ENCODE data around the gene FSIP2. TPM values are rescaled to one million over a fixed set of nuclear protein-coding genes. Genes with fewer than 3 reads are reported as not detected.
"Not testable (repeated sequence)": the region's sequence is repeated elsewhere in the genome, so short reads cannot be mapped to it uniquely, and the experiment has no call there.

FSIP2 gene
- total RNA-seq, 4 donors from 2014 or later = 1.5 to 4.2 (median 2.3) TPM

GRCh38 chr2:185857691-185858090 is 119.1 kb downstream of the FSIP2 start:
- no peak for DNase-seq
- Histone ChIP-seq H3K36me3 (no peaks in the 10 kb centered on the region), H3K4me1 (no peaks in the 10 kb centered on the region), H3K27me3 (no peaks in the 10 kb centered on the region), H3K4me3 (replicated peaks in 1 of 3) (no peak overlapping the region), H3K9me3 (no peaks in the 10 kb centered on the region), H3K27ac (no peak overlapping the region)
- intact Hi-C loops (cut with DNase I) = no loop called here
- TF ChIP-seq CTCF (IDR thresholded peaks at IDR 0.05) (no peak), POLR2A (IDR thresholded peaks at IDR 0.05) (no peak)

- Histone ChIP-seq H3K36me3 (no peaks in the 10 kb centered on the region), H3K27ac (no peak overlapping the region), H3K9me3 (no peaks in the 10 kb centered on the region), H3K4me1 (no peaks in the 10 kb centered on the region), H3K4me3 (replicated peaks in 1 of 3) (no peak overlapping the region), H3K27me3 (no peaks in the 10 kb centered on the region)
- intact Hi-C loops (cut with DNase I) = no loop called here
- DNase-seq = no peak
- TF ChIP-seq CTCF (IDR thresholded peaks at IDR 0.05) = no peak
- TF ChIP-seq POLR2A (IDR thresholded peaks at IDR 0.05) = no peak
These were observed 120.9 kb downstream of the FSIP2 start for GRCh38 chr2:185859506-185859905.

GRCh38 chr2:185860321-185860720 is 121.7 kb downstream of the FSIP2 start:
- 83 to 88% methylated on average over 1 of the region's 1 CpG for WGBS, 2 donors
- Histone ChIP-seq H3K9me3 (no peaks in the 10 kb centered on the region), H3K36me3 (no peaks in the 10 kb centered on the region), H3K27me3 (no peaks in the 10 kb centered on the region), H3K4me3 (replicated peaks in 1 of 3) (no peak overlapping the region), H3K27ac (no peak overlapping the region), H3K4me1 (no peaks in the 10 kb centered on the region)
- intact Hi-C loops (cut with DNase I) = no loop called here
- TF ChIP-seq POLR2A (IDR thresholded peaks at IDR 0.05) = no peak
- no peak for TF ChIP-seq CTCF (IDR thresholded peaks at IDR 0.05)
- DNase-seq = no peak

GRCh38 chr2:185862657-185863398 is 124.2 kb downstream of the FSIP2 start:
- DNase-seq = no peak
- no peaks in the 10 kb centered on the region for H3K27me3 ChIP-seq
- intact Hi-C loops (cut with DNase I) = no loop called here
- no peak for TF ChIP-seq CTCF (IDR thresholded peaks at IDR 0.05)
- TF ChIP-seq POLR2A (IDR thresholded peaks at IDR 0.05) = no peak
- H3K36me3 ChIP-seq = no peaks in the 10 kb centered on the region
- no peak overlapping the region for H3K4me3 ChIP-seq (replicated peaks in 1 of 3)
- WGBS, 2 donors = 83 to 86% methylated on average over 7 of the region's 7 CpGs
- H3K27ac ChIP-seq = no peak overlapping the region
- no peaks in the 10 kb centered on the region for H3K4me1 ChIP-seq
- no peaks in the 10 kb centered on the region for H3K9me3 ChIP-seq

- H3K4me3 ChIP-seq (replicated peaks in 1 of 3); intact Hi-C loops (cut with DNase I); H3K36me3 ChIP-seq; H3K27me3 ChIP-seq; DNase-seq; H3K27ac ChIP-seq; H3K9me3 ChIP-seq; H3K4me1 ChIP-seq: not testable (repeated sequence)
- WGBS, 2 donors = 90 to 95% methylated on average over 17 to 27 of the region's 31 CpGs
These were observed 126.1 kb downstream of the FSIP2 start for GRCh38 chr2:185864468-185865260.
